ENCODE data around the gene RAG2.
"Not testable (repeated sequence)": the region's sequence is repeated elsewhere in the genome, so short reads cannot be mapped to it uniquely, and the experiment has no call there.

Gene RAG2

GRCh38 chr11:36600180-36600579 lies 2.1 kb upstream of the RAG2 start:
- DNase-seq (ENCODE audit: low read depth), result no peak

GRCh38 chr11:36596880-36597279 lies 1.2 kb downstream of the RAG2 start:
- no peak for DNase-seq (ENCODE audit: low read depth)

- no peak for DNase-seq (ENCODE audit: low read depth)
These were observed 3.6 kb downstream of the RAG2 start, which contains the start of gene IFTAP for GRCh38 chr11:36594316-36594989. TSS of gene IFTAP (plus strand) at chr11:36594502. CDS start at chr11:36610104, 15,602 bp downstream.

- no peak for DNase-seq (ENCODE audit: low read depth)
These were observed 6.6 kb downstream of the RAG2 start for GRCh38 chr11:36591433-36591832.

- no peak for DNase-seq (ENCODE audit: low read depth)
These were observed 7.5 kb downstream of the RAG2 start for GRCh38 chr11:36590513-36590912.

GRCh38 chr11:36588099-36588498 lies 9.9 kb downstream of the RAG2 start:
- no peak for DNase-seq (ENCODE audit: low read depth)

GRCh38 chr11:36586543-36586942 lies 11.5 kb downstream of the RAG2 start:
- DNase-seq (ENCODE audit: low read depth), result no peak

- DNase-seq (ENCODE audit: low read depth), result no peak
These were observed 14.4 kb downstream of the RAG2 start for GRCh38 chr11:36583667-36584066.

- no peak for DNase-seq (ENCODE audit: low read depth)
These were observed 16.5 kb downstream of the RAG2 start for GRCh38 chr11:36581536-36581935.

- DNase-seq (ENCODE audit: low read depth), result no peak
These were observed 19.6 kb downstream of the RAG2 start for GRCh38 chr11:36578458-36578857.

GRCh38 chr11:36577859-36578258 lies 20.2 kb downstream of the RAG2 start:
- no peak for DNase-seq (ENCODE audit: low read depth)

GRCh38 chr11:36577373-36577772 lies 20.7 kb downstream of the RAG2 start:
- no peak for DNase-seq (ENCODE audit: low read depth)

GRCh38 chr11:36574486-36574885 lies 23.6 kb downstream of the RAG2 start:
- DNase-seq (ENCODE audit: low read depth), result no peak

- no peak for DNase-seq (ENCODE audit: low read depth)
These were observed 28.9 kb downstream of the RAG2 start for GRCh38 chr11:36569095-36569494.

- no peak for DNase-seq (ENCODE audit: low read depth)
These were observed 30.3 kb downstream of the RAG2 start, which contains the start of gene RAG1 for GRCh38 chr11:36567694-36568093. TSS of gene RAG1 (plus strand) at chr11:36568007. CDS start at chr11:36573305, 5,298 bp downstream.

GRCh38 chr11:36566407-36567053 lies 31.5 kb downstream of the RAG2 start:
- no peak for DNase-seq (ENCODE audit: low read depth)

- DNase-seq (ENCODE audit: low read depth), result no peak
These were observed 32.9 kb downstream of the RAG2 start for GRCh38 chr11:36565031-36565610.

- DNase-seq (ENCODE audit: low read depth), result no peak
These were observed 33.5 kb downstream of the RAG2 start for GRCh38 chr11:36564376-36565030.

GRCh38 chr11:36558571-36559413 lies 39.2 kb downstream of the RAG2 start:
- no peak for DNase-seq (ENCODE audit: low read depth)

GRCh38 chr11:36557991-36558390 lies 40.0 kb downstream of the RAG2 start:
- no peak for DNase-seq (ENCODE audit: low read depth)

- DNase-seq (ENCODE audit: low read depth), result not testable (repeated sequence)
These were observed 40.6 kb downstream of the RAG2 start for GRCh38 chr11:36557390-36557789.
